Right renal pelvis (tissue), 4 donors: ENCODE measurements around the gene KIF13A. TPM values are rescaled to one million over a fixed set of nuclear protein-coding genes. Genes with fewer than 3 reads are reported as not detected.
"Not testable (repeated sequence)": the region's sequence is repeated elsewhere in the genome, so short reads cannot be mapped to it uniquely, and the experiment has no call there.

Source experiments
- DNase-seq, 4 donors: peaks; one replicate each; pipeline ENCODE4 v3.0.0-alpha.2; 2013; ENCODE audit warnings: low read depth in 4 of 4, low spot score in 3 of 4, missing footprints in 1 of 4
- polyA plus RNA-seq, 4 donors: library from polyadenylated mRNA; unstranded; fragments of 120-200 nt; gene quantifications; one replicate each; pipeline ENCODE4 v1.2.1, GENCODE V29; 2013; ENCODE audit not compliant: insufficient read length in 4 of 4

The KIF13A gene
- polyA plus RNA-seq, 4 donors = 33.4 to 41.3 (median 37.6) TPM

DNA sequence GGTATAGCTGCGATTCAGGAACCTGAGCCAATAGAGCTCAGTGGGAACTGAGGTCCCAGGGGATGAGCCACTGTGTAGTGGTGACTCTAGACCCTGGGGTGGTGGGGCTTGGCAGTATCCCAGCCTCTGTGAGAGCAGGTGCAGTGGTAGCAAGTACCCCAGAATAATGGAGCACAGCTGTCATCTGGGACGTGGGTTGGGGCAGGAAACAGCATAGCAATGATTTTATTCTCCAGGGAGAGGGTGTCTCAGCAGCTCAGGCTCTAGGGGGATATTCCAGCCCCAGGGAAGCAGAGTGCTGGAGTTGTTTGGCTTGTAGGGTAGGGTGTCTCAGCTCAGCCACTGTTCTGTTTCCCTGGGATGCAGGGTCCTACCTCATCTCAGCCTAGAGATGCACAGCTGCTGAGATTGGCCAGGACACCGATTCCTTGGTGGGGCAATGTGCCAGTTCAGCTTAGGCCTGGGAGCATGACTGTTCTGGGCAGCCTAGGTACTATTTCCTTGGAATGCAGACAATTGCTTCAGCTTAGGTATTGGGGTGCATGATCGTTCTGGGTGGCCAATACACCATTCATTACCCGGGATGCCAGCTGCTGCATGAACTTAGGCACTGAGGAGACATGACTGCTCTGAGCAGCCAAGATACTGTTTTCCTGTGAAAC is 246.7 kb downstream of the KIF13A start:
- DNase-seq = no peak

DNA sequence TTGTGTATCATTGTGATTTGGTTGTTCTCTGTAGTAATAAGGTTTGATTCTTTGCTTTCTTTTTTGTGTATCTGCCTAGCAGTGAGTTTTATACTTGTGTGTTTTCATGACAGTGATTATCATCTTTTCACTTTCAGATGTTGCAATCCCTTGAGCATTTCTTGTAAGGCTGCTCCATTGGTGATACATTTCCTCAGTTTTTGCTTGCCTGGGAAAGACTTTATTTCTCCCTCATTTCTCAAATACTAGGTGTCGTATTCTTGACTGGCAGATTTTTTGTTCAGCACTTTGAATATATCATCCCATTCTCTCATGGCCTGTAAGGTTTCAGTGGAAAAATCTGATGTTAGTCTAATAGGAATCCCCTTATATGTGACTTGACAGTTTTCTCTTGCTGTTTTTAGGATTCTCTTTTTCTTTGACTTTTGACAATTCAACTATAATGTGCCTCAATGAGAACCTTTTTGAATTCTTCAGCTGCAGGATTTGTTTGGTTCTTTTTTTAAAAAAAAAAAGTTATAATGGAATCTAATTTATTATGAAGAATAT is 249.7 kb downstream of the KIF13A start:
- DNase-seq = no peak

DNA sequence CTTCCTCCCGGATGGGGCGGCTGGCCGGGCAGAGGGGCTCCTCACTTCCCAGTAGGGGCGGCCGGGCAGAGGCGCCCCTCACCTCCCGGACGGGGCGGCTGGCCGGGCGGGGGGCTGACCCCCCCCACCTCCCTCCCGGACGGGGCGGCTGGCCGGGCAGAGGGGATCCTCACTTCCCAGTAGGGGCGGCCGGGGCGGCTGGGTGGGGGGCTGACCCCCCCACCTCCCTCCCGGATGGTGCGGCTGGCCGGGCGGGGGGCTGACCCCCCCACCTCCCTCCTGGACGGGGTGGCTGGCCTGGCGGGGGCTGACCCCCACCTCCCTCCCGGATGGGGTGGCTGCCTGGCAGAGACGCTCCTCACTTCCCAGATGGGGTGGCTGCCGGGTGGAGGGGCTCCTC is 252.1 kb downstream of the KIF13A start:
- not testable (repeated sequence) for DNase-seq

DNA sequence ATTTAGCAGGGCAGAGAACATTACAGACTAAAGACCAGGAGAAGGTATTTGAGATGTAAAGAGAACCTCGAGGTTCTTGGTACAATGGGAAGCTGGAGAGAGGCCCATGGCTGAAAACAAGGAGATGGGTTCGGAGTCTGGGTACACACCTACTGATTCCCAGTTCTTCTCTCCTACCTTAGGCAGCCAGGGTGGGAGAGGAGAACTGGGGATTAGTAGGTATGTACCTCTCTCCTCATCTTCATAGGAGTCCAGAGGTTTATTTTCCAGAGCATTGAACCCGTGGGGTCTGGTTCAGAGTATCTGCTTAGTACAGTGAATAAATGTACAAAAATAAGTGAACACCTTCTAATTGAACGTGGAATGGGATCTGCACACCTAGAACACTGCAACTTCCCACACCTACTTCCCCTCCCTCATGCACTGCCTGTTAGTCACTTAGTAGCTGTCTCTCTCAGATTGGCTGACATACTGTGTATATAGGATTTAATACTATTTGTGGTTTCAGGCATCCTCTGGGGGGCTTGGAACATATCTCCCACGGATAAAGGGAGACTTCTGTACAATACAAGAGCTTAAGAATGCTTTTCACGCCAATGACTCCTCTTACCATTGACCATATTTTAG is 257.2 kb downstream of the KIF13A start:
- DNase-seq = no peak

DNA sequence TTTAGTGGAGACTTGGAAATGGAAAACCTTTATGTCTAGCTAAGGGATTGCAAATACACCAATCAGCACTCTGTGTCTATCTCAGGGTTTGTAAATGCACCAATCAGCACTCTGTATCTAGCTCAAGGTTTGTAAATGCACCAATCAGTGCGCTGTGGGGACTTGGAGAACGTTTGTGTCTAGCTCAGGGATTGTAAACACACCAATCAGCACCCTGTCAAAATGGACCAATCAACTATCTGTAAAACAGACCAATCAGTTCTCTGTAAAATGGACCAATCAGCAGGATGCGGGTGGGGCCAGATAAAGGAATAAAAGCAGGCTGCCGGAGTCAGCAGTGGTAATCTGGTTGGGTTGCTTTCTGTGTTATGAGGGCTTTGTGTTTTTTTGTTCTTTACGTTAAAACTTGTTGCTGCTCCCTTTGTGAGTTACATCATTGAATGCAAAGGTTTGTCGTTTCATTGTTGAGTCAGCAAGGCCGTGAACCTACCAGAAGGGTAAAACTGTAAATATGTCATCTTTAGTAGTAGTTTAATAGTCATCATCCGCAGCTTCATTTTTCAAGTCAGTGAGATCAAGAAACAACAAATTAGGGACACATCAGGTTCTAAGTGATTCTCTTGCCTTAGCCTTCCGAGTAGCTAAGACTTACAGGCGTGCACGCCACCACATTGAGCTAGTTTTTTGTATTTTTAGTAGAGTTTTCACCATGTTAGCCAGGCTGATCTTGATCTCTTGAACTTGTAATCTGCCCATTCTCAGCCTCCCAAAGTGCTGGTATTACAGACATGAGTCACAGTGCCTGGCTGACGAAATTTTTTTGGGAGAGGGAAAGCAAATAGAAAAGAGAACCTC is 258.0 kb downstream of the KIF13A start:
- no peak for DNase-seq

DNA sequence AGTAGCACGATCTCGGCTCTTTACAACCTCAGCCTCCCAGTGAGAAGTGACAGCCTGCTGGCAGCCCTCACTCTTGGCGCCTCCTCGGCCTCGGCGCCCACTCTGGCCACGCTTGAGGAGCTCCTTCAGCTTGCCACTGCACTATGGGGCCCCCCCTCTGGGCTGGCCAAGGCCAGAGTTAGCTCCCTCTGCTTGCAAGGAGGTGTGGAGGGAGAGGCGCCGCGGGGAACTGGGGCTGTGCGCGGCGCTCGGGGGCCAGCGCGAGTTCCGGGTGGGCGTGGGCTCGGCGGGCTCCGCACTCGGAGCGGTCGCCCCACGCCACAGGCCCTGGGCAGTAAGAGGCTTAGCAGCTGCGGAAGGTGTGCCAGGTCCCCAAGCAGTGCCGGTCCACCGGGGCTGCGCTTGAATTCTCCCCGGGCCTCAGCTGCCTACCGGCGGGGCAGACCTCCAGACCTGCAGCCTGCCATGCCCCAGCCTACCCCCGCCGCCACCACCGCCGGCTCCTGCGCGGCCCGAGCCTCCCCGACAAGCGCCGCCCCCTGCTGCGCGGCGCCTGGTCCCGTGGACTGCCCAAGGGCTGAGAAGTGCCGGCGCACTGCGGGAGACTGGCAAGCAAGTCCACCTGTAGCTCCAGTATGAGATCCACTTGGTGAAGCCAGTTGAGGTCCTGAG is 258.7 kb downstream of the KIF13A start:
- no peak for DNase-seq

DNA sequence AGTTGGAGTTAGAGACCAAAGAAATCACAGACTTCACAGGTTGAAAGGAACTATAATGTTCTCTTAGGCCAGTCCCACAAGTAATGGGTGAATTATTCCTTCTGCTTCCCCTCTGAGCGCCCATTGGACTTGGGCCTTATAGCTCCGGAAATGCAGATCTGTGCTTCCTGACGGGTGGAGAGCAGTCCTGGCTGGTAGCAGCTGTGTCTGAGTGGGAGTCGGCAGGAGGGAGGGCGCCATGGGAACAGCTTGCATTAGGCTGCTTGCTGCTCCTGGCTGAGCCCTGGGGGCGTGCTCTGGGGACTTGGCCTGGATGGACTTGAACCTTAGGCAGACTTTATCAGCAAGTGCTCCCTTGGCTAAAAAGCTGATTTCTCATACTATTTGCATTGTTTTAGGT is 262.4 kb downstream of the KIF13A start:
- peak; percentile 55 to 69 (median 60) for DNase-seq

DNA sequence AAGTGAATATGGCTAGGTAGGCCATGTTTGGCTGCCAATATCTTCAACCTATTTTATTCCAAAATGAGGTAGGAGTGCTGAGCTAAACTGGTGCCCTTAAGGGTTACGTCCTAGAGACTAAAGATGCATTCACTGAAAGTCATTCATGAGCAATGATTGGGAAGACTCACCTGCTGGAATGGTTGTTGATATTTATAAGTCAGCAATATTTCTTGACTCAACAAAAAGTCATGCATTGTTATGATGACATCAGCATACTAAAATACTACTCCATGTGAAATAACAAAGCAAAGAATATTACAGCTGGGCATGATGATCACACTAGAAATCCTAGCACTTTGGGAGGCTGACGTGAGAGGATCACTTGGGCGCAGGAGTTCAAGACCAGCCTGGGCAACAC is 263.1 kb downstream of the KIF13A start:
- DNase-seq = no peak

DNA sequence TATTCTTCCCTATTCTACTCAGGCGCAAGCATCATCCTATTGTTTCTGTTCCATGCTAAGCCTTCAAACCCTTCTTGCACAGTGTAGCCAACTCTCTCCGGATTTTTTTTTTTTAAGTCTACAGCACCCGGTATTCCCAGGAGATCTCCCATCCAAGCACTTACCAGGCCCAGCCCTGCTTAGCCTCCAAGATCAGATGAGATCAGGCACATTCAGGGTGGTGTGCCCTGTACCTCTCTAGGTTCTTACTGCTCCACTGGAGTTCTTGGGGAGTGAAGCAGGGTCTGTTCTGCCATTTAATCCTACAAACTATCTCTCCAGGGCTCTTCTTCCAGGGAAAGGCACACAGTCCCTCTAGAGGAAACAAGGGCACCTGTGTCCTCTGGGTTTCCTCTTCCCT is 265.8 kb downstream of the KIF13A start:
- no peak for DNase-seq

DNA sequence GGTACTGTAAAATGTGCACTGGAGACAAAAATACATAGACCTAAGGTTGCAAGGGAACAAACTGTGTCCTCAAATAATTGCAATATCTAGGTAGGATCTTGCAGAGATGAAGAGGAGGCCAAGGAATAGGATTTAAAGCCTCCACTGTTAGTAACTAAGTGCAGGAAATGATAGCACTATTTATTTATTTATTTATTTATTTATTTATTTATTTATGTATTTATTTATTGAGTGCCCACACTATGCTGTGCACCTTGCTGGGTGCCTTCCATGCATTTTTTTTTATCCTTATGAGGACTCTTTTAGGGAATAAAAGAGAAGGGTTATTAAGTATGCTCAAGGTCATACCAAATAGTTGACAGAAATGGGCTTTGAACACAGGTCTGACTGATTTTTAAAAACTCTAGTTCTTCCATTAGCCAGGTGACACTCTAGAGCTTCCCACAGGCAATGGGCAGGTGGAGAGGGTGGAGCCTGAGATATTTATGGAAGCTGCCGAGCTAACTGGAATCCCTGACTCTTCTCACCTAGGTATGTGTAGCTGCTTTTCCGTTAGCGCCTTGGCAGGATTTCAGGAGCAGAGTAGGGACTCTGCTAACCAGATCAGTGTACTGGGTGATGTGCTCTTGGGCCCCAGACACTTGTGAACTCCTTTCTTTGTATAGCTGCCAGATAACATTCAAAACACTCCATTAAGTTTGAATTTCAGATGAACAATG is 268.0 kb downstream of the KIF13A start:
- DNase-seq = no peak

DNA sequence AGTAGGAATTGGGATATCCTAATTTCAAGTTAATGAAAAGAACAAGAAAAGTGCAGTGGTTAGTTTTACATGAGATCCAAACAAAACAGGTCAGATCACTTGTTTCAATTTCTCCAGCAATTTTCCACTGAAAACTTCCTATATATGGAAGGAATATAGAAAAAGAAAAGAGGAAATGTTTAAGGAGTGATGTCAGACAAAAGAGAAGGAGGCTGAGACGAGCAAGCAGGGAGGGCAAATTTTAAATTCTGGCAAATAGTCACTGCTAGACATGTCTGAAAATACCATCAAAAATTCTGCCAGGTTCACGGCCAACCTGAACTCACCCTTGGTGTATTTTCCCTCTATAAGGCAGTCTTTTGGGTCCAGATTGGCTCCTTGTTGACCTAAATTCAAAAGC is 271.2 kb downstream of the KIF13A start:
- no peak for DNase-seq

DNA sequence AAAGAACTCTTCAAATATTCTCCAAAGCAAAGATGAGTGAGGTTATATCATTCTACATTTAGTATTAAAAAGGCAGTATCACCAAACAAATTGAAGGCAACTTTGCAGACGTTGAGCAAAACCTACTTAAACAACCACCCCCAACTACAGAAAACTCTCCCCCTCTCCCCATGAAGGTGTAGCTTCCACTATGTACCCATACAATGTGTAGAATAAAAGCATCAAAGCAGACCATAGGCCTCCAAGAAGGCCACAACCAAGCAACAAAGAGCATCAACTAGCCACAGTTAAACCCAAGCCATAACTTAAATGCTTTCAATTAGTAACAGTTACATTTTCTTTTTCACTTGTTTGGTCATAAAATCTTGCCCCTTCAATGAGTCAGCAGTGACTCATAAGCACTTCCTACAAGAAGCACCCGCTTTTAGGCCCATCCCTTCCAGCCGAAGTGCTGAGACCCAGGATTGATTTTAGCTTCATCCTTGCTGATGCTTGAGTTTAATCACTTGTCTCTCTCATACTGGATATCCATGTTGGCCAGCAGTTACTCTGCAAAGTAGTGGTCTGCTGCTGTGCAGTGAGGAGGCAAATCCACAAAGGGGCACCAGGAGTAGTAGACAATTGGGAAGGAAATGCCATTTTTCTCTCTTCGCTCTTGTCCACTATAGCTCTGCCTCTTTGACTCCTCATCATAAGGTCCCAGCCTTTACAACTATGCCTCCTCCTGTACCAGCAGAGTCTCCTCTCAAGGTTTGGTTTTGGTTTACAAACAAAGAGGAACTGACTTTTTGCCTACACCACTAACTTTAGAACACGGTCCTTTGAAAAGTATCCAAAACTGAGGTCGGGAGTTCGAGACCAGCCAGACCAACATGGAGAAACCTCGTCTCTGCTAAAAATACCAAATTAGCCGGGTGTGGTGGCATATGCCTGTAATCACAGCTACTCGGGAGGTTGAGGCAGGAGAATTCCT is 272.3 kb downstream of the KIF13A start:
- DNase-seq = no peak

DNA sequence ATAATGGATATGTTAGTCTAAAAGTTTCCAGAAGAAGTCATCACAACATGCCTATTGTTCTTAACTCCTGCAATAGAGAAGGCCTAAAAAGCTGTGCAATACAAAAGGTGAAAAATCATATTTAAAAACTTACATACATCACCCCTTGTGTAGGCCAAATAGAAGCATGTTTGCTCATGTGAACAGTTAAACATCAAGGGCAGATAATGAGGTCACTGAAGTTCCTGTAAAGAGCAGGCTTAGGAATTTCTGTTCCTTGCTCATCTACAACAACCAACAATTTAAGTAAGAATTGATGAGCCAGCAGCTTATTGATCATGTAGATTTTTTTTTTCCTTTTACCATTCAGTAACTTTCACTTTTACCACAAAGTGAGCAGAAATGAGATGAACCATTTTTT is 273.3 kb downstream of the KIF13A start:
- DNase-seq = no peak

DNA sequence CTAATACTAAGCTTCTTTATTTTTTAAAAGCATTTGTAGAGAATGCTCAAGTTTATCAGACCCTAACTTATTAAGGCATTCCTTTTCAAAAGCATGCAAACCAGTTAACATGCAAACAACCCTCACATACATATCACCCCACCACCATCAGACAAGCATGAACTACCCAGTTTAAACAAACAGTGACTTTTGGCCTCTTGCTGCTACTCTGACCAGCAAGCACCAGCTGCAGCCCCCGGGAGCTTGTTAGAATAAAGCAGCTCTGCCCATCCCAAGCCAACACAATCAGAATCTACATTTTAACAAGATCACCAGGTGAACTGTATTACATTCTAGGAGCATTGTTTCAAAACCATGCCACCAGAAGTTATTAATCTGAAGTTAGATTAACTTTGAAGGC is 274.9 kb downstream of the KIF13A start:
- DNase-seq = no peak

DNA sequence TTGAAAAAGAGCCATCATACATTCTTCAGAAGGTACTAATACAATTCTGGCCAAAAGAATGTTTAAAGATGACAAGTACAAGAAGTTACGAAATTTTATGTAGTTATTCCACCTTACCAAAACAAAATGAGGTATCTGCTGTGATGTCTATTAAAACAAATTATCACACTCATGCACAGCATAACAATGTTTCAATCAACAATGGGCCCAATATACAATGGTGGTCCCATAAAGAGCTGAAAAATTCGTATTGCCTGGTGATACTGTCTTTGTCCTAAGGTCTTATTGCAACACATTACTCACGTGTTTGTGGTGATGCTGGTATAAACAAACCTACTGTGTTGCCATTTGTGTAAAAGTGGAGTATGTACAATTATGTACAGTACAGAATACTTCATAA is 277.1 kb downstream of the KIF13A start:
- DNase-seq = no peak

DNA sequence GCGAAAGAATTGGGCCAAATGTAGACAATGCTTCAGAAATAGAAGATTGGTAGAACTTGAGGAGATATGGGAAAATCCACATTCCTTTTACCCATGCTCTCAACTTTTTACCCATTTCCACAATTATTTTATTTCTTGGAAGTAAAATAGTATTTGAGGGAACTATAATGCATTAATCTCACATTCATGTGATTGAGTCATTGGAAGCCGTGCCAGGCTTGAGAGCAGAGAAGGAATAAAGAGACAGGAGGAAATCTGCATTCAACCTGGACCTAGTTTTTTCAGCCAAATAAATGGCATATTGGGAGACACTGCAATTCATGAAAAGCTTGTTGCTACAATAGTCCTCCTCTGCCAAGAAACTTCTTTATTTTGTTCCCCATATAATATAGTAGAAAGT is 278.0 kb downstream of the KIF13A start:
- no peak for DNase-seq
